HG03039 (cell line): ENCODE results near the gene SCAP.

Experiments
- ATAC-seq: cut with Tn5 transposase; IDR thresholded peaks from one replicate; pipeline ENCODE4 v1.9.1; 2021; ENCODE audit warnings: mild to moderate bottlenecking, moderate library complexity; ENCODE audit not compliant: unreplicated experiment

Gene SCAP

DNA sequence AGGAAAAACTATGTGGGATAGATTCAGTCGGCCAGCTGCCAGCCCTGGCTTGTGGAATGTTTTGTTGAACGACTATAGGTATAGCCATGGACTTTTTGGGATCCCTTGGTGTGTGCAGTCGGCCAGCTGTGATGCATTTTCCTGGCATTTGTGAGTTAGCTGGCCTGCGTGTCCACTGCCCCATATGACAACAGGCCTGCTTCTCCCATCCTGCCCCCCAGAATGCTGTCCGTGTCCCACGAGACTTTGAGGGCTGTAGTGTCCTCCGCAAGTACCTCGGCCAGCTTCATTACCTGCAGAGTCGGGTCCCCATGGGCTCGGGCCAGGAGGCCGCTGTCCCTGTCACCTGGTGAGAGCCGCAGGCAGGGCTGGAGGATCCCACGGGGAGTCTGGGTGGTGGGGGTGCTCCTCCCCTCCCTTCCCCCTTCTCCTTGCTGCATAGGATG is 71.3 kb downstream of the SCAP start:
- no peak for ATAC-seq

DNA sequence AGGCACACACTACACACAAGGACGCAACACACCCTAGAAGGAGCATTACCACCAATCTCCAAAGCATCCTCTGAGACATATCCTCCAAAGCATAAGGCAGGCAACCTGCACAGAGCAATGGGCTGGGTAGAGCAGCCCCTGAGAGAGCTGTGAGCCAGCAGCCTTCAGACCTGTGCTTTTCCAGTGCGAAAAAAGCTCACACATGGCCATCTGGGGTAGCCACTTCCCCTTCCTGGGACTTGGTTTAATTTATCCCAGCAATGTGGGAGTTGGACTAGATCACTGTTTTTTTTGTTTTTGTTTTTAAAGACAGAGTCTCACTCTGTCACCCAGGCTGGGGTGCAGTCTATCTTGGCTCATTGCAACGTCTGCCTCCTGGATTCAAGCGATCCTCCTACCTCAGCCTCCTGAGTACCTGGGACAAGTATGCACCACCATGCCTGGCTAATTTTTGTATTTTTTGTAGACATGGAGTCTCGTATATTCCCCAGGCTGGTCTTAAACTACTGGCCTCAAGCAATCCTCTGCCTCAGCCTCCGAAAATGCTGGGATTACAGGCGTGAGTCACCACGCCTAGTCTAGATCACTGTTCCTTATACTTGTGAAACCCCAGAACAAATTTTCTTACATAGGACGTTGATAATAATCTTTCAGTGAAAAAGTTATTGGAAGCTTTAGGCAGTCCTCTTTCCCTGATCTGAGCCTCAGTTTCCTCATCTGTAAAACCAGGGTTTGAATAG is 76.0 kb downstream of the SCAP start:
- no peak for ATAC-seq

- no peak for ATAC-seq
These were observed 76.7 kb downstream of the SCAP start for GRCh38 chr3:47399016-47399415.

GRCh38 chr3:47398228-47398627 is 77.5 kb downstream of the SCAP start:
- no peak for ATAC-seq

DNA sequence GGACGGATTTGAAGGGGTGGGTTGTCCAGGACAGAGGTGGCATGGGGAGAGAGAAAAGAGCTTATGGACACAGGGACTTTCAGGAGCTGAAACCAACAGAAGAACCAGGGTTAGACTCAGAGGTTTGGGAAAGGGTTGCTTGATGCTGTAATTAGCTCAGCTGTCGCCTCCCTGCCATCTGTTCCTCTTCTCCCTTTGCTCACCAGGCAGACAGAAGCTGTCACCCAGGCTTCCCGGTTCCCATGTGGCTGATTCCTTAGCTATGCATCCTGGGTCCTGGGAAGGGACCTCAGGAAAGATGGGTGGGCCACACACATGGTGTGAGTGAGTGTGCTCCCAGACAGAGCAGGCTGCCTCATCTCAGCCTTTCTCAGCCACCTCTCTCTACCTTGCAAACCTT is 80.9 kb downstream of the SCAP start:
- ATAC-seq: no peak

DNA sequence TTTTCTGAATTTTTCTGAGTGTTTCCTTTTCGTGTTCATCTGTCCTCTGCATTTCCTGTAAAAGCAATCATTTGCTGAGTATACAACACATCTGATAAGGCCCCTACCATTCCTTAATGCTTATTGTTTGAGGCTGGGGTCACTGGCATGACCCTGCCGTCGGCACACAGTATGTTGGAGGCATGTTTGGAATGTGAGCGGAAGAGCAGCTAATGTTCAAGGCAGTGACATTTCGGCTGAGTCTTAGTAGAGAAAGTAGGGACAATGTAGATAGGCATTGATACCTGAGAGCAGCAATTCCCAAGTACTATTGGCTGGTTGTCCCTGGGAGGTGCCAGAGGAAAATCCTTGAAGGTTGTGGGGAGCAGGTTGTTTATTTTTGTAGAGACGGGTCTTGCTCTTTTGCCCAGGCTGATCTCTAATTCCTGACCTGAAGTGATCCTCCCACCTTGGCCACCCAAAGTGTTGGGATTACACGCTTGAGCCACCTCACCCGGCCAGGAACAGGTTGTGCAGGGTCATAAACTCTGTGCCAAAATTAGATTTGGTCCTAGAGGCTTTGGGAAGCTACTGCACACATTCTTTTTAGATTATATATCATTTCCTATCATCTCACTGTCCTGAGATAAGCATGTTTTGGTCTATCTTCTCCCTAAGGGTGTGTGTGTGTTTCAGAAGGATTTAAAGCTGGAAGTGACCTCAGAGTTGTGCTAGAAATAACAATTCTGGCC is 81.4 kb downstream of the SCAP start:
- no peak for ATAC-seq

DNA sequence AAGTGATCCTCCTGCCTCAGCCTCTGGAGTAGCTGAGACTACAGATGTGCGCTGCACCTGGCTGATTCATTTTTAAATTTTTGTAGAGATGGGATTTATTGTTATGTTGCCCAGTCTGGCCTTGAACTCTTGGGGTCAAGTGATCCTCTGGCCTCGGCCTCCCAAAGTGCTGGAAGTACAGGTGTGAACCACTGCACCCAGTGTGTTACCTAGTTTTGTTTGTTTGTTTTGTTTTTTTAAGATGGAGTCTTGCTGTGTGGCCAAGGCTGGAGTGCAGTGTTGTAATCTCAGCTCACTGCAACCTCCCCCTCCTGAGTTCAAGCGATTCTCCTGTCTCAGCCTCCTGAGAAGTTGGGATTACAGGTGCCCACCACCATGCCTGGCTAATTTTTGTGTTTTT is 82.8 kb downstream of the SCAP start:
- no peak for ATAC-seq

- no peak for ATAC-seq
These were observed 89.9 kb downstream of the SCAP start for GRCh38 chr3:47385796-47386195.

- ATAC-seq: no peak
These were observed 90.7 kb downstream of the SCAP start for GRCh38 chr3:47385007-47385406.

DNA sequence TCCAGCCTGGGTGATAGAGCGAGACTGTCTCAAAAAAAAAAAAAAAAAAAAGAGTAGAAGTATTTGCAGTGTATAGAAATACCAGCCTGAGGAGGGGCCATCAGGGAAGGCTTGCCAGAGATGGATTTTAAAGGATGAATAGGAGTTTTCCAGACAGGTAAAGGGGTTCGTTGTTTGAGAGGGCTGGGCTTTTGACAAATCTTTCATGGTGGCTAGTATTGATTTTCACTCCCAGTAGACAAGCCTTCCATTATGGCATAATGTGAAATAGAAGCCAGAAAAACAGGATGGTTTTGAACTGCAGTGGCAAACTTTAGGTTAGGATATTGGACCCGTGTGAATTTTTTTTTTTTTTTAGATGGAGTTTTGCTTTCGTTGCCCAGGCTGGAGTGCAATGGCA is 91.3 kb downstream of the SCAP start:
- no peak for ATAC-seq

- peak; percentile 52 for ATAC-seq
These were observed 94.2 kb downstream of the SCAP start for GRCh38 chr3:47381317-47382157.

DNA sequence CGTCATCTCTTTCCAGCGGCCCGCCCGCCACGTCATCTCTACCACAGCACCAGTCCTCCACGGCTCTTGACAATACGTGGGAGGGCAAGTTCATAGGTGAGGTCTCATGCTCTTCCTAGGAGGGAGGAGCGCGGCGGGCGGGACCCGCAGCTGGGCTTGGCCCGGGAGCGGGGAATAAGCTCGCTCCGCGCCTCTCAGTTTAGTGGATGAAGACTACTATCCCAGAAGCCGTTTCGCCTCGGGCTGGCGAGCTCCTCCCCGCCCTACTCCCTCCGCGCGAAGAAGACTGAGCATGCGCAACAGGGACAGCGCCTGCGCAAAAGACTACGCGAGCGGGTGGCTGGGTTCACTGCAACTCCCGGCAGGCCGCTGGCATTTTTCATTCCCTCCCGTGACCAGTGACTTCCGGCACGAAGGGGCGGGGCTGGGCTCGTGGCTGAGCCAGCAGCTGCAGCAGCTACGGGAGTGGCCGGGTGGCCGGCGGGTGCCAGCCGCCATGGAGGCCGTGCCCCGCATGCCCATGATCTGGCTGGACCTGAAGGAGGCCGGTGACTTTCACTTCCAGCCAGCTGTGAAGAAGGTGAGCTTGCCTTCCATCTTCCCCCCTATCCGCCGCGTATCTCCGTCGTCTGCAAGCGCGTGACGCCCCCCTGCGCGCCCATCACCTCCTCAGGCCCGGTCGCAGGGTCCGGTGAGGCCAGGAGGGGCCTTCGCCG is 95.0 kb downstream of the SCAP start, which contains the start of gene PTPN23:
Gene PTPN23, plus strand, starts transcription at position 421 of the 716 bp plus-strand sequence. Its CDS starts 76 bp downstream, at position 497.
- ATAC-seq: peak; percentile 73

DNA sequence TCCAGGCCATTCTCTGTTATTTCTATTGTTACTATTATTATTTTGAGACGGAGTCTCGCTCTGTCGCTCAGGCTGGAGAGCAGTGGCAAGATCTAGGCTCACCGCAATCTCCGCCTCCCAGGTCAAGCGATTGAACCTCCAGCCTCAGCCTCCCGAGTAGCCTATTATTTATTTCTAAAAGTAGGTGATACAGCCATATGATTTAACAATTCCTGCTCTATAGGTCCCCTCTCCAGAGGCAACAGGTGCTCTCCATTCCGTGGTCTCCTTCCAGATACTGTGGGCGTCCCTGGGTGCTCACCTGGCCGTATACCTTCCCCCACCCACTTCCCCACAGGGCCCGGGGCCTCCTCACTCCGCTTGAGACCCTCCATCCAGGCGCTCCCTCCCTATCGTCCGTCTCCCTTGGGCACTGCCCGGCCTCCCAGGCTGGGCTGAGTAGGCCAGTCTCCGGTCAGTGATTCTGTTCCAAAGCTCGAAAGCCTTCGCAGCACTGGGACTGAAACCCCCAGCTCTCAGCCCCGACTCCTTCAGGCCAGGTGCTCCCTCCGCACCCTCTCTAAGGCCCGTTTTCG is 95.6 kb downstream of the SCAP start:
- ATAC-seq: no peak

- ATAC-seq: no peak
These were observed 96.3 kb downstream of the SCAP start for GRCh38 chr3:47379411-47379899.

GRCh38 chr3:47378869-47379268 is 96.9 kb downstream of the SCAP start:
- ATAC-seq: no peak

DNA sequence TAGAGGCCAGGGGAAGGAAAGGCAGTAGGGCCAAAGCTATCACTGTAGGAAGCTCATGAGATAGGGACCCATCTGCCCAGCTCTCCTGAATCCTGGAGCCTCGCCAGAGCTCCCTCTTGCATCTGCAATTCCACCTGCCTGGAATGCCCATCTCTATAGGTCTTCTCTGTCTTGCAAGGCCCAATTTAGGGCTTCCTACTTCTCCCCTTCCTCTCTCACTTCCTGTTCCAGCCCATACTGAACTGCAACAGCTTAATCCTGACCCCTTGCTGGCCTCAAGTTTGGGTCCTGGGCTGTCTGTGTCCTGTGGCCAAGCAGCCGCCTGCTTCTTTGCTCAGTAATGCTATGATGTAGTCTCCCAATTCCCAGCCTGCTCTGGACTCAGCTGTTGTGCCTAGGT is 98.6 kb downstream of the SCAP start:
- ATAC-seq: no peak

DNA sequence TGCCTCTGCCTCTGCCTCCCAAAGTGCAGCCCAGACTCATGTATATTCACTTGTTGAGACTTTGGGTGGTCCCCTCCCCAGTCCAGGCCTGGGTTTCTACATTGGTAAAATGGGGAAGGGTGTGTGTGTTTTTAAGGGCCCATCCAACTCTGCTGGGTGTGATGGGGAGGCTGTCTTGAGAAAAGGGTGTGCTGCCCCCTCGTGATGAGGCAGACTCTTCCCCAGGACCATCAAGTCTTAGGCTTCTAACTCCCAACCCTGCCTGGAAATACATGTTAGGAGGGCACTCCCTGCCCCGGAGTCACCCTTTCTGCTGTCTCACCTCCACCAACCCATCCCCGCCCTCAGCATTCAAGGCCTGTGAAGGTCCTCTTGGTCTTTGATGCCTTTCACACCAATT is 99.3 kb downstream of the SCAP start:
- no peak for ATAC-seq

DNA sequence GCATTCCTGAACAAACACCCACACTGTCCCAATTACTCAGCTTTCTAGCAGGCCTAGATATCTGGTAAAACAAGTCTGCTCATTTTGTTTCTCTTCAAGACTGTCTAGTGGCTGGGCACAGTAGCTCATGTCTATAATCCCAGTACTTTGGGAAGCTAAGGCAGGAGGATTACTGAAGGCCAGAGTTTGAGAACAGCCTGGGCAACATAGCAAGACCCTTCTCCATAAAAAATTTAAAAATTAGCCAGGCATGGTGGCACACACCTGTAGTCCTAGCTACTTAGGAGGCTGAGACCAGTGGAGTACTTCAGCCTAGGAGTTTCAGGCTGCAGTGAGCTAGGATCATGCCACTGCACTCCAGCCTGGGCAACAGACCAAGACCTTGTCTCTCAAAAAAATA is 101.2 kb downstream of the SCAP start:
- ATAC-seq: no peak

- ATAC-seq: no peak
These were observed 104.6 kb downstream of the SCAP start for GRCh38 chr3:47370887-47371697.
